Mesothelial cell of epicardium (in vitro differentiated cells): ENCODE data around the gene GPX5. TPM values are rescaled to one million over a fixed set of nuclear protein-coding genes. Genes with fewer than 3 reads are reported as not detected.

ENCODE experiments used
- DNase-seq, 2 experiments: peaks; one replicate each; pipeline ENCODE4 v3.0.0; 2021; ENCODE audit warnings: low spot score in 2 of 2; ENCODE audit not compliant: unreplicated experiment in 2 of 2
- H3K27ac Mint-ChIP-seq: 2 replicates; pipeline ENCODE4 v1.8.0; 2021; ENCODE audit warnings: mixed read lengths
- H3K27me3 Mint-ChIP-seq: 2 replicates; pipeline ENCODE4 v1.8.0; 2021; ENCODE audit warnings: low read depth, mixed read lengths
- H3K36me3 Mint-ChIP-seq: 2 replicates; pipeline ENCODE4 v1.8.0; 2021; ENCODE audit warnings: mixed read lengths
- H3K4me1 Mint-ChIP-seq: 2 replicates; pipeline ENCODE4 v1.8.0; 2021; ENCODE audit warnings: mixed read lengths
- H3K4me3 Mint-ChIP-seq: 2 replicates; pipeline ENCODE4 v1.8.0; 2021; ENCODE audit warnings: mild to moderate bottlenecking, moderate library complexity, mixed read lengths
- H3K9me3 Mint-ChIP-seq: 2 replicates; pipeline ENCODE4 v1.8.0; 2021; ENCODE audit warnings: mixed read lengths
- total RNA-seq: library from RNA; stranded (reverse); gene quantifications from 3 replicates; pipeline ENCODE4 v1.2.1, GENCODE V29; 2021
- TF ChIP-seq, protein P1 (sequence below): fragments of 200-600 bp; sonication (generic); IDR thresholded peaks from one replicate; pipeline ENCODE4 v1.5.0; 2021; ENCODE audit warnings: antibody characterized with exemption; ENCODE audit not compliant: unreplicated experiment

The GPX5 gene
- total RNA-seq, 1 donor from 2014 or later = not detected

DNA sequence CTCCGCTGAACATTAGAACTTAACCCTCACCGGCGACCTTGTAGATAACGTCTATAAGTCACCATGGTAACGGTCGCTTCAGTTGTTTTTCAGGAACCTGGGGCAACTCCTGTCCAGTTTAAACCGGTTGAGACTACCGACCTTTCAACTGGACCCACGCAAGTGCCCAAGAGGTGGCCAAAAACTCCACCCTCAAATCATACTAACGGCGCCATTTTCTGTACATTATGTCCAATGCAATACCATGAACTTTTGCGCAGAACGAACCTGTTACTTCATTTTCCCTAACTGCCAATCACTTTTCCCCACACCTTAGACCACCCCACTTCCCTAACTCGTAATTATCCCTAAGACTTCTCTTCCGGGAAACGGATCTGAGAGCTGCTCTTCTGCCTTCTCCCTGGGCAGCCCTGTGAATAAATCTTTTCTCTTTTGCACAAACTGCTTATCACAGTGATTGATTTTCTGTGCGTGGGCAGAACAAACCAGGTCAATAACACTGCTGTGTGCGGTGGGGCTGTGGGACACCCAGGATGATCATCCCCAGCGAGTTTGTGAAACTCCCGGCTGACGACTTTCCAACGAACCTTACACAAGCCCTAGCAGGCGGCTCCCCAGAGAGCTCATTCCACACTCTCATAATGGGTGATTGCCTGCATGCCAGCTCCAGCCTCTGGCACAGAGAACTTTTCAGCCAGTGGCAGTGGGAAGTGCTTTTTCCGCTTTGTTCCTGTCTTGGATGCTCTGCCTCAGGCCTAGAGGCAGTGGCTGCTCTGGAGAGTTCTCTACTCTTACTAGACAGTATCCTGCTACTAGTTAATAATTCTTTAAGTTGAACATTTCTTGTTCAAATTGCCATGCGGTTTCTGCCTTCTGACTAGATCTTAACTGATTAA, 28.6 kb downstream of the GPX5 start:
- Mint-ChIP-seq H3K36me3 (no peaks in the 10 kb centered on the region), H3K27ac (no peak overlapping the region)

DNA sequence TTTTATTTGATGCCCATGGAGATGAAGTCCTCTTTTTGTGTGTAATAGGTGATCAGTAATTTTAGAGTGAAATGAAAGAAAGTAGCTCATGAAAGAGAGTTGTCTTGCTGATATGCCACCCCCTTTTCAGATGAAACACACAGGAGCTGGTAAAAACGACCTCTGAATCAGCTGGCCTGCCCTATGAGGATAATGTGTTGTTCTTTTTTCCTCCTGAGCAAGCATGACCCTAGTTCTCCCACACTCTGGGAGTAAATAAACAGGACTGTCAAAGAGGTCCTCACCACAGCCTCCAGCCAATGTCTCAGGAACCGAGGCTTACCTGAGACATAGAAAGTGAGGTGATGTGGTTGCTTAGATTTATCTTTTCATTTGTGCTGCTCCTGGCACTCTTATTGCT, 29.5 kb downstream of the GPX5 start:
- no peak for DNase-seq
- Mint-ChIP-seq H3K27me3 (peaks cover 63% of the 10 kb centered on the region), H3K27ac (no peak overlapping the region), H3K4me3 (no peak overlapping the region), H3K4me1 (peaks cover 7% of the 10 kb centered on the region), H3K9me3 (no peaks in the 10 kb centered on the region), H3K36me3 (no peaks in the 10 kb centered on the region)
- TF ChIP-seq, protein P1, sequence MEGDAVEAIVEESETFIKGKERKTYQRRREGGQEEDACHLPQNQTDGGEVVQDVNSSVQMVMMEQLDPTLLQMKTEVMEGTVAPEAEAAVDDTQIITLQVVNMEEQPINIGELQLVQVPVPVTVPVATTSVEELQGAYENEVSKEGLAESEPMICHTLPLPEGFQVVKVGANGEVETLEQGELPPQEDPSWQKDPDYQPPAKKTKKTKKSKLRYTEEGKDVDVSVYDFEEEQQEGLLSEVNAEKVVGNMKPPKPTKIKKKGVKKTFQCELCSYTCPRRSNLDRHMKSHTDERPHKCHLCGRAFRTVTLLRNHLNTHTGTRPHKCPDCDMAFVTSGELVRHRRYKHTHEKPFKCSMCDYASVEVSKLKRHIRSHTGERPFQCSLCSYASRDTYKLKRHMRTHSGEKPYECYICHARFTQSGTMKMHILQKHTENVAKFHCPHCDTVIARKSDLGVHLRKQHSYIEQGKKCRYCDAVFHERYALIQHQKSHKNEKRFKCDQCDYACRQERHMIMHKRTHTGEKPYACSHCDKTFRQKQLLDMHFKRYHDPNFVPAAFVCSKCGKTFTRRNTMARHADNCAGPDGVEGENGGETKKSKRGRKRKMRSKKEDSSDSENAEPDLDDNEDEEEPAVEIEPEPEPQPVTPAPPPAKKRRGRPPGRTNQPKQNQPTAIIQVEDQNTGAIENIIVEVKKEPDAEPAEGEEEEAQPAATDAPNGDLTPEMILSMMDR = no peak

More for the DNA sequence above, 28.6 kb downstream of the GPX5 start:
- DNase-seq = no peak
- Mint-ChIP-seq H3K4me3 (peak overlapping the region; percentile 42), H3K9me3 (no peaks in the 10 kb centered on the region), H3K4me1 (peaks cover 7% of the 10 kb centered on the region), H3K27me3 (peaks cover 60% of the 10 kb centered on the region)
- TF ChIP-seq, protein P1 = no peak

DNA sequence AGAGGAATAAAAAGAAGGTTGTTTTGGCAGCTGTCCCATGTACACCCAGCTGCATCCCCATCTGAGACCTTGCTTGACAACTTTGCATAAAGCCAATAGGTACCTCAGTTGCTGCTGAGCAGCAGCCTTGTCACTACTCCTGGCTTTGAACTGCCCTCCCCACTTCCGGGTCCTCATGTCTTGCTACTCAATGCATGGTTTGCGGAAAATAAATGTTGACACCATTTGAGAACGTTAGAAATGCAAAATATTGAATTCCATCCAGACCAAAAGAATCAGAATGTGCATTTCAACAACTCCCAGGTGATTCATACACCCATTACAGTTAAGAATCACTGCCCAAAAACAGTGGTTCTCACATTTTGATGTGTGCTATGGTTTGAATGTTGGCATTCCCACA, 32.9 kb downstream of the GPX5 start:
- H3K27ac Mint-ChIP-seq = no peak overlapping the region
- H3K4me1 Mint-ChIP-seq = peaks cover 7% of the 10 kb centered on the region
- no peaks in the 10 kb centered on the region for H3K36me3 Mint-ChIP-seq
- TF ChIP-seq, protein P1 = no peak
- no peak overlapping the region for H3K4me3 Mint-ChIP-seq
- no peak for DNase-seq
- H3K9me3 Mint-ChIP-seq = no peaks in the 10 kb centered on the region
- H3K27me3 Mint-ChIP-seq = peaks cover 52% of the 10 kb centered on the region

DNA sequence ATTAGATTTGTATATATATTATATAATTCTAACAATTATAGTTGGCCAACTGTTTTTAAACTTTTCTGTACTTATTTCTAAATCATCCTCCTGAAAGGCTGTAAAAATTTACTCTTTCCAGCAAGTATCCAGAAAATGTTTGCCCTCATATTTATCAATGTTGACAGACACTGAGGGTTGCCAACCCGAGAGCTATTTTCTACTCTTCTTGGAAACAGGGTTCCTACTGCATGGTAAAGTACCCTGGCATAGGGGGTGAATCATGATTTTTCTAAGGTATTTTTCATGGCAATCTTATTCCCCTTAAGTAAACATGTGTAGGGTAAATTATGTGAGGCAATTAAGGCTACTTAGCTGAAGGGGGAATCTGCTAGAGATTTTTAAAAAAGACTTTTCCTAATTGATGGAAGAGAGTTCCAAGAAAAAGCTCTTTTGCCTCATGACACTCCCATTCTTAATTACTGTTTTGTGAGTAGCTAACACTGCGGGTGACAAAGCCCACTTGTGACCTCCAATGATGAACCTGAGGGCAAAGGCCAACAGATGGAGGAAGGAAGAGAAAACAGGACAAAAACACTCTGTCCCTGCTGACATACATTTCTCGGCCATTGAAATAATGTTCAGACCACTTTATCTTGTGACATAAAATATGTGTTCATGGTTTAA, 37.9 kb downstream of the GPX5 start:
- Mint-ChIP-seq H3K36me3 (no peaks in the 10 kb centered on the region), H3K4me3 (no peak overlapping the region), H3K9me3 (no peaks in the 10 kb centered on the region), H3K4me1 (no peaks in the 10 kb centered on the region), H3K27ac (no peak overlapping the region), H3K27me3 (peaks cover 49% of the 10 kb centered on the region)
- DNase-seq = no peak
- TF ChIP-seq, protein P1 = no peak

DNA sequence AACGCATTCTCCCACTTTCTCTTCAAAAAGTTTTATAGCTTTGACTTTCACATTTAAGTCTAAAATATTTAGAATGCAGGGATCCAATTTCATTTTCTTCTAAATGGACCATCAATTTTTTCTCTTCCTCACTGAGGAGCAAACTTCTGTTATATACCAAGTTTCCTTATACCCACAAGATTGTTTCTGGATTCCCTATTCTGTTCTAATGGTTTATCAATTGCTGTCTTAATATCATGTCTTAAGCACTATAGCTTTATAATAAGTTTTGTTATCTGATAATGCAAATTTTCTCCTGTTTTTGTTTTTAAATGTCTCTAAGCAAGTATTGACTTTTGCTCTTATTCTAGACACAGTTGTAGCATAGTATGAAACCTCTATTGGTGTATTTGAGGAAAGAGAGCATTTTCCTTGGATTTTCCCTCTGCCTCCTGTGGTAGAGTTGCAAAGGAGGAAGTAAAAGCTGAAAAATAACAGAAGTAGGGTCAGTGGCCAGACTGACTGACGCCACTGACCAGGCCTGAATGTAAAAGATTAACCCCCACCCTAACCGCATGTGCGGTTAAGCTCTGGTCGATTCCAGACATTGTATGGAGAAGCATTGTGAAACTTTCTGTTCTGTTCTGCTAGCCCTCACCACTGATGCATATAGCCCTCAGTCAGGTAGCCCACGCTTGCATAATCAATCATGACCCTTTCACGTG, 40.3 kb downstream of the GPX5 start:
- Mint-ChIP-seq H3K4me3 (no peak overlapping the region), H3K9me3 (no peaks in the 10 kb centered on the region), H3K27me3 (peaks cover 26% of the 10 kb centered on the region), H3K36me3 (no peaks in the 10 kb centered on the region), H3K4me1 (no peaks in the 10 kb centered on the region), H3K27ac (no peak overlapping the region)
- TF ChIP-seq, protein P1 = no peak
- no peak for DNase-seq
